GM23248 (cell line): ENCODE measurements around the gene SLC38A8.

Experiments
- EZH2 ChIP-seq: fragments of 200-600 bp; sonication (generic); IDR thresholded peaks from 2 replicates; pipeline ENCODE4 v1.6.1; 2018; ENCODE audit warnings: antibody characterized with exemption, mild to moderate bottlenecking; ENCODE audit not compliant: insufficient read depth, poor library complexity, severe bottlenecking
- EZH2phosphoT487 ChIP-seq: fragments of 200-600 bp; sonication (generic); IDR thresholded peaks from 2 replicates; pipeline ENCODE4 v1.6.1; 2018; ENCODE audit warnings: antibody characterized with exemption, moderate library complexity, mild to moderate bottlenecking, low read depth; ENCODE audit not compliant: insufficient read depth

- TF ChIP-seq EZH2 (no peak), EZH2phosphoT487 (no peak)
These were observed 81.9 kb downstream of the SLC38A8 start for GRCh38 chr16:83960521-83961249.
